Measurements from ENCODE around the gene ZNF716.
"Not testable (repeated sequence)": the region's sequence is repeated elsewhere in the genome, so short reads cannot be mapped to it uniquely, and the experiment has no call there.

ZNF716 gene
- long read RNA-seq, donor 1: 0 reads
- long read RNA-seq, donor 2: 0 reads
- long read RNA-seq, donor 3: 0 reads
- long read RNA-seq, donor 4: 0 reads
- long read RNA-seq, donor 5: 0 reads
- long read RNA-seq, donor 6: 0 reads
- long read RNA-seq, donor 7: 0 reads
- long read RNA-seq, donor 8: 0 reads

- no peak for DNase-seq
Measured at GRCh38 chr7:57449904-57450303, at the start of gene ZNF716. Gene ZNF716 (plus strand): TSS chr7:57450177. CDS start chr7:57450289, 112 bp downstream.

GRCh38 chr7:57400531-57401155, 49.3 kb upstream of the ZNF716 start:
- no peak for DNase-seq

GRCh38 chr7:57403051-57403450, 46.9 kb upstream of the ZNF716 start:
- DNase-seq: not testable (repeated sequence)

- no peak for DNase-seq
Measured at GRCh38 chr7:57403601-57404342, 46.2 kb upstream of the ZNF716 start.

- no peak for DNase-seq
Measured at GRCh38 chr7:57404343-57404966, 45.5 kb upstream of the ZNF716 start.

- DNase-seq: no peak
Measured at GRCh38 chr7:57404967-57405421, 45.0 kb upstream of the ZNF716 start.

- no peak for DNase-seq
Measured at GRCh38 chr7:57407125-57407524, 42.9 kb upstream of the ZNF716 start.

GRCh38 chr7:57412168-57412567, 37.8 kb upstream of the ZNF716 start:
- no peak for DNase-seq

- no peak for DNase-seq
Measured at GRCh38 chr7:57412618-57413017, 37.4 kb upstream of the ZNF716 start.

GRCh38 chr7:57413529-57414398, 36.2 kb upstream of the ZNF716 start:
- DNase-seq: no peak

GRCh38 chr7:57414415-57414814, 35.6 kb upstream of the ZNF716 start:
- DNase-seq: no peak

- no peak for DNase-seq
Measured at GRCh38 chr7:57414852-57415251, 35.1 kb upstream of the ZNF716 start.

GRCh38 chr7:57415326-57415725, 34.7 kb upstream of the ZNF716 start:
- DNase-seq: no peak

GRCh38 chr7:57415730-57416129, 34.2 kb upstream of the ZNF716 start:
- DNase-seq: no peak

- no peak for DNase-seq
Measured at GRCh38 chr7:57416601-57417358, 33.2 kb upstream of the ZNF716 start.

- no peak for DNase-seq
Measured at GRCh38 chr7:57417736-57418135, 32.2 kb upstream of the ZNF716 start.

- DNase-seq: no peak
Measured at GRCh38 chr7:57423768-57424167, 26.2 kb upstream of the ZNF716 start.

- DNase-seq: no peak
Measured at GRCh38 chr7:57424515-57425238, 25.3 kb upstream of the ZNF716 start.

GRCh38 chr7:57425239-57425944, 24.6 kb upstream of the ZNF716 start:
- no peak for DNase-seq

Measured in right kidney (tissue), 9 donors.